Breast epithelium (tissue), 3 donors: ENCODE results near the gene KRT7.

Source experiments
- POLR2AphosphoS5 ChIP-seq, 3 donors: sonication (generic); formaldehyde crosslinking; IDR thresholded peaks; one replicate each; pipeline ENCODE4 v1.6.1; 2017; ENCODE audit warnings: antibody characterized with exemption in 3 of 3
- TF ChIP-seq, protein P1 (sequence below), 3 donors: fragments of 450-650 bp; IDR thresholded peaks; one replicate each; pipeline ENCODE4 v1.5.1; 2016 to 2017; ENCODE audit warnings: antibody characterized with exemption in 3 of 3, mild to moderate bottlenecking in 3 of 3, moderate library complexity in 3 of 3

DNA sequence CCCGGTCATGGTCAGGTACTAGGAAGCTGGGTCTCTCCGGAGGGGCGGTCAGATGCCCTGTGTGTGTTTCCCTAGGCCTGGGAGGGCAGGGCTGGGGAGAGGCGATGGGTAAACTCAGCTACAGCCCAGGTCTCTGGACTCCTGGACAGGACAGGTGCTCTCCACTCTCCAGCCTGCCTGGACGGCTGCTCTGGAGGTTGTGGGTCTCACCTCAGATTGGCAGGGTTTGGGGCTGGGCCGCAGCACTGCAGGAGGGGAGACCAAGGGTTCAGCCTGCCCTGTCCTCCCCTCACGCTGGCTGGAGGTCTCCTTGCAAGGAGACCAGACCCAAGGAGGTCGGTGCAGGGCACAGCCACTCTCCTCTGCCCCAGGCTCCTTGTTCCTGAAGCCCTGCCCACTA is 49.1 kb upstream of the KRT7 start:
- TF ChIP-seq, protein P1, sequence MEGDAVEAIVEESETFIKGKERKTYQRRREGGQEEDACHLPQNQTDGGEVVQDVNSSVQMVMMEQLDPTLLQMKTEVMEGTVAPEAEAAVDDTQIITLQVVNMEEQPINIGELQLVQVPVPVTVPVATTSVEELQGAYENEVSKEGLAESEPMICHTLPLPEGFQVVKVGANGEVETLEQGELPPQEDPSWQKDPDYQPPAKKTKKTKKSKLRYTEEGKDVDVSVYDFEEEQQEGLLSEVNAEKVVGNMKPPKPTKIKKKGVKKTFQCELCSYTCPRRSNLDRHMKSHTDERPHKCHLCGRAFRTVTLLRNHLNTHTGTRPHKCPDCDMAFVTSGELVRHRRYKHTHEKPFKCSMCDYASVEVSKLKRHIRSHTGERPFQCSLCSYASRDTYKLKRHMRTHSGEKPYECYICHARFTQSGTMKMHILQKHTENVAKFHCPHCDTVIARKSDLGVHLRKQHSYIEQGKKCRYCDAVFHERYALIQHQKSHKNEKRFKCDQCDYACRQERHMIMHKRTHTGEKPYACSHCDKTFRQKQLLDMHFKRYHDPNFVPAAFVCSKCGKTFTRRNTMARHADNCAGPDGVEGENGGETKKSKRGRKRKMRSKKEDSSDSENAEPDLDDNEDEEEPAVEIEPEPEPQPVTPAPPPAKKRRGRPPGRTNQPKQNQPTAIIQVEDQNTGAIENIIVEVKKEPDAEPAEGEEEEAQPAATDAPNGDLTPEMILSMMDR (IDR thresholded peaks at IDR 0.05) = no peak
- TF ChIP-seq POLR2AphosphoS5 (IDR thresholded peaks at IDR 0.05) = no peak
